ENCODE data around the gene DTL.

The DTL gene

GRCh38 chr1:212132025-212132424 is 96.5 kb downstream of the DTL start:
- ATAC-seq (peak; percentile 79), DNase-seq (peak; percentile 18)

GRCh38 chr1:212133319-212133718 is 97.8 kb downstream of the DTL start:
- DNase-seq: no peak
- no peak for ATAC-seq

GRCh38 chr1:212135166-212135565 is 99.6 kb downstream of the DTL start:
- no peak for ATAC-seq

DNA sequence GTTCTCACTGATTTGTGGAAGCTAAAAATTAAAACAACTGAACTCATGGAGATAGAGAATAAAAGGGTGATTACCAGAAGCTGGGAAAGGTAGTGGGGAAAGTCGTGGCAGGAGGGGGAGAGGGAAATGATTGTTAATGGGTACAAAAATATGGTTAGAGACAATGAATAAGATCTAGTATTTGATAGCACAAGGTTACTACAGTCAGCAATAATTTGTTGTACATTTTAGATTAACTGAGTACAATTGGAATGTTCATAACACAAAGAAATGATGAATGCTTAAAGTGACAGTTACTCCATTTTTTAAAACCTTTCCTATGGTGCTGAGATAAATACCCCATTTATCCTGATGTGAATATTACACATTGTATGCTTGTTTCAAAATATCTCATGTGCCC is 102.3 kb downstream of the DTL start:
- DNase-seq (no peak), ATAC-seq (no peak)

More at GRCh38 chr1:212135166-212135565, 99.6 kb downstream of the DTL start:
- no peak for DNase-seq

DNA sequence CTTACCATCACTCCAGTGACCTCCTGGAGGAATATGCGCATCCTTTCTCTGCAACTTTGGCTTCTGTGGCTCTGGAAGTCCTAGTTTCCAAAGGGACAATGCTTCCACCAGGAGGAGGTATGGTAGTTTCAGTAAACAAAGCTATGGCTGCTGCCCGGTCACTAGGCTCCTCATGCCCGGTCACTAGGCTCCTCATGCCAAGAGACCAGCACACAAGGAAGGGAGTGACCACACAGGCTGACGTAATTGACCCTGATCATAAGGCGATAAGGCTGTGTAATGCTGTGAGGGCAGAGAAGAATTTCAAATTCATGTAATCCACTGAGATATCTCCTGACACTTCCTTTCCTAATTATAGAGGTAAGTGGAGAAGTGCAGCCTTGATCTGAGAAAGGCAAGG is 102.9 kb downstream of the DTL start:
- no peak for DNase-seq
- no peak for ATAC-seq

- ATAC-seq: no peak
- no peak for DNase-seq
Measured at GRCh38 chr1:212139526-212140135, 104.1 kb downstream of the DTL start.

- ATAC-seq (no peak), DNase-seq (no peak)
Measured at GRCh38 chr1:212141404-212141803, 105.9 kb downstream of the DTL start.

- ATAC-seq: no peak
- no peak for DNase-seq
Measured at GRCh38 chr1:212142883-212143530, 107.5 kb downstream of the DTL start.

- ATAC-seq: no peak
- DNase-seq: no peak
Measured at GRCh38 chr1:212147581-212148033, 112.1 kb downstream of the DTL start.

GRCh38 chr1:212149566-212149965 is 114.0 kb downstream of the DTL start:
- DNase-seq: no peak
- ATAC-seq: no peak

DNA sequence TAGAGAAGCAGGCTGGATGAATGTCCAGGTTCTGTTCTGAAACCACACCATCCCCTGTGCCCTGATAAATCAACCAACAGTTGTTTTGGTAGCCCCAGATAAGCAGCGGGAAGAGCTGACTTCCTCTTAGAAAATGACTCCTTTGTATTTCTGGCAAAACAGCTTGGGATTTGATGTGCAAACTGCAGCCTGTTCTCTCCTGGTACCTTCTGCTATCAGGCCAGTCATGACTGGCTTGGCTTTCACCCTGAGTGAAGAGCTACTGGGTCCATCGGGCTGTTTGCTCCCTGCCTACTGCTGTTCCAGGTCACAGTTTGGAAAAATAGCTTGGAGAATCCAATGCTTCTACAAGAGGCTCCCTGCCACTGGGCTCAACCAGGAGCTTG is 116.8 kb downstream of the DTL start:
- no peak for ATAC-seq
- DNase-seq: no peak

GRCh38 chr1:212152869-212153268 is 117.3 kb downstream of the DTL start:
- DNase-seq: no peak
- no peak for ATAC-seq

- no peak for ATAC-seq
Measured at GRCh38 chr1:212153635-212154034, 118.1 kb downstream of the DTL start.

More at GRCh38 chr1:212153635-212154034, 118.1 kb downstream of the DTL start:
- no peak for DNase-seq

All from stimulated activated naive CD8-positive, alpha-beta T cell treated with anti-CD3 and anti-CD28 coated beads, Interleukin-15, Interleukin-2, amounts not matched to agents 100 U/mL and 50 U/mL, for 24 hours (primary cell).